Measurements from ENCODE around the gene TENM4. TPM values are rescaled to one million over a fixed set of nuclear protein-coding genes. Genes with fewer than 3 reads are reported as not detected.

TENM4 gene
- total RNA-seq, 1 donor from 2014 or later, result 0.21 TPM

- no peak for DNase-seq (ENCODE audit: low read depth)
Observed at GRCh38 chr11:78822931-78823423, 617.9 kb downstream of the TENM4 start.

- no peak for DNase-seq (ENCODE audit: low read depth)
Observed at GRCh38 chr11:78821371-78822306, 619.2 kb downstream of the TENM4 start.

- no peak for DNase-seq (ENCODE audit: low read depth)
Observed at GRCh38 chr11:78820741-78821140, 620.1 kb downstream of the TENM4 start.

GRCh38 chr11:78818201-78818600 lies 622.6 kb downstream of the TENM4 start:
- no peak for DNase-seq (ENCODE audit: low read depth)

GRCh38 chr11:78815831-78816230 lies 625.0 kb downstream of the TENM4 start:
- no peak for DNase-seq (ENCODE audit: low read depth)

GRCh38 chr11:78812513-78813293 lies 628.1 kb downstream of the TENM4 start:
- DNase-seq (ENCODE audit: low read depth), result no peak

GRCh38 chr11:78810559-78811009 lies 630.2 kb downstream of the TENM4 start:
- DNase-seq (ENCODE audit: low read depth), result no peak

- no peak for DNase-seq (ENCODE audit: low read depth)
Observed at GRCh38 chr11:78809931-78810541, 630.8 kb downstream of the TENM4 start.

GRCh38 chr11:78808923-78809322 lies 631.9 kb downstream of the TENM4 start:
- no peak for DNase-seq (ENCODE audit: low read depth)

GRCh38 chr11:78807351-78807750 lies 633.5 kb downstream of the TENM4 start:
- DNase-seq (ENCODE audit: low read depth), result no peak

GRCh38 chr11:78806214-78807004 lies 634.4 kb downstream of the TENM4 start:
- no peak for DNase-seq (ENCODE audit: low read depth)

- no peak for DNase-seq (ENCODE audit: low read depth)
Observed at GRCh38 chr11:78804991-78805390, 635.8 kb downstream of the TENM4 start.

GRCh38 chr11:78803995-78804394 lies 636.8 kb downstream of the TENM4 start:
- DNase-seq (ENCODE audit: low read depth), result no peak

GRCh38 chr11:78802058-78802761 lies 638.6 kb downstream of the TENM4 start:
- no peak for DNase-seq (ENCODE audit: low read depth)

GRCh38 chr11:78801161-78801884 lies 639.5 kb downstream of the TENM4 start:
- DNase-seq (ENCODE audit: low read depth), result peak; percentile 32

GRCh38 chr11:78800756-78801155 lies 640.1 kb downstream of the TENM4 start:
- no peak for DNase-seq (ENCODE audit: low read depth)

- DNase-seq (ENCODE audit: low read depth), result no peak
Observed at GRCh38 chr11:78800096-78800690, 640.6 kb downstream of the TENM4 start.

GRCh38 chr11:78798663-78799062 lies 642.2 kb downstream of the TENM4 start:
- DNase-seq (ENCODE audit: low read depth), result peak; percentile 11

GRCh38 chr11:78797559-78797958 lies 643.3 kb downstream of the TENM4 start:
- DNase-seq (ENCODE audit: low read depth), result no peak
